ENCODE results near the gene FSTL3. TPM values are rescaled to one million over a fixed set of nuclear protein-coding genes. Genes with fewer than 3 reads are reported as not detected.

Gene FSTL3
- total and polyA plus RNA-seq, 4 donors, result 15.1 to 172 (median 114) TPM

DNA sequence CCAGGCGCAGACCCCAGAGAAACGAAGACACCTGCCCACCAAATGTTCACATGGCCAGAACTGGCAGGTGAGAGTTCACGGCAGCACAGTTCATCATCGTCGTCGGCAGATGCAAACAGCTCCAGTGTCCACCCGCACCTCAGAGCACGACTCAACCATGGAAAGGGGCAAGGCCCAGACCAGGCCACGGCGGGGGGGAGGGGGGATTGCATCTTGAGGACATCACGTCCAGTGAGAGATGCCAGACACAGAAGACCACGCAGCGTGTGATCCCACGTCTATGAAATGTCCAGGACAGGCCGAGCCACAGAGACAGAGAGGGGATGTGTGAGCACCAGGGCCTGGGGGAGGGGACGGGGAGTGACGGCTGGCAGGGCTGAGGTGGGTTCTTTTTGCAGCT is 20.5 kb upstream of the FSTL3 start:
- no peak overlapping the region for H3K27ac ChIP-seq (ENCODE audit: low read depth in 1 of 2, low read length in 1 of 2)
- H3K27me3 ChIP-seq (ENCODE audit: control insufficient read depth in 3 of 3, insufficient read depth in 3 of 3, low read length in 2 of 3), result no peaks in the 10 kb centered on the region
- no peak overlapping the region for H3K4me3 ChIP-seq
- H3K36me3 ChIP-seq (ENCODE audit: control insufficient read depth in 4 of 4, insufficient read depth in 4 of 4, low read length in 4 of 4), result peaks cover 2 to 43% (median 5%) of the 10 kb centered on the region in 4 donors
- H3K4me1 ChIP-seq (ENCODE audit: control insufficient read depth in 5 of 5, insufficient read depth in 5 of 5, low read length in 5 of 5), result peaks cover 0 to 25% (median 2%) of the 10 kb centered on the region in 5 donors
- ATAC-seq (ENCODE audit: insufficient read depth, low FRiP score), result no peak
- TF ChIP-seq, protein P1, sequence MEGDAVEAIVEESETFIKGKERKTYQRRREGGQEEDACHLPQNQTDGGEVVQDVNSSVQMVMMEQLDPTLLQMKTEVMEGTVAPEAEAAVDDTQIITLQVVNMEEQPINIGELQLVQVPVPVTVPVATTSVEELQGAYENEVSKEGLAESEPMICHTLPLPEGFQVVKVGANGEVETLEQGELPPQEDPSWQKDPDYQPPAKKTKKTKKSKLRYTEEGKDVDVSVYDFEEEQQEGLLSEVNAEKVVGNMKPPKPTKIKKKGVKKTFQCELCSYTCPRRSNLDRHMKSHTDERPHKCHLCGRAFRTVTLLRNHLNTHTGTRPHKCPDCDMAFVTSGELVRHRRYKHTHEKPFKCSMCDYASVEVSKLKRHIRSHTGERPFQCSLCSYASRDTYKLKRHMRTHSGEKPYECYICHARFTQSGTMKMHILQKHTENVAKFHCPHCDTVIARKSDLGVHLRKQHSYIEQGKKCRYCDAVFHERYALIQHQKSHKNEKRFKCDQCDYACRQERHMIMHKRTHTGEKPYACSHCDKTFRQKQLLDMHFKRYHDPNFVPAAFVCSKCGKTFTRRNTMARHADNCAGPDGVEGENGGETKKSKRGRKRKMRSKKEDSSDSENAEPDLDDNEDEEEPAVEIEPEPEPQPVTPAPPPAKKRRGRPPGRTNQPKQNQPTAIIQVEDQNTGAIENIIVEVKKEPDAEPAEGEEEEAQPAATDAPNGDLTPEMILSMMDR (IDR thresholded peaks at IDR 0.05; ENCODE audit: control extremely low read depth, extremely low read depth), result no peak
- no peaks in the 10 kb centered on the region for H3K9me3 ChIP-seq (ENCODE audit: control insufficient read depth in 4 of 4, insufficient read depth in 3 of 4, low read length in 3 of 4)
- H3K9ac ChIP-seq (ENCODE audit: insufficient read depth in 1 of 2, low read length in 2 of 2), result no peak overlapping the region
- DNase-seq, result no peak
- 83 to 85% methylated on average over 17 of the region's 17 CpGs for WGBS, 2 donors

DNA sequence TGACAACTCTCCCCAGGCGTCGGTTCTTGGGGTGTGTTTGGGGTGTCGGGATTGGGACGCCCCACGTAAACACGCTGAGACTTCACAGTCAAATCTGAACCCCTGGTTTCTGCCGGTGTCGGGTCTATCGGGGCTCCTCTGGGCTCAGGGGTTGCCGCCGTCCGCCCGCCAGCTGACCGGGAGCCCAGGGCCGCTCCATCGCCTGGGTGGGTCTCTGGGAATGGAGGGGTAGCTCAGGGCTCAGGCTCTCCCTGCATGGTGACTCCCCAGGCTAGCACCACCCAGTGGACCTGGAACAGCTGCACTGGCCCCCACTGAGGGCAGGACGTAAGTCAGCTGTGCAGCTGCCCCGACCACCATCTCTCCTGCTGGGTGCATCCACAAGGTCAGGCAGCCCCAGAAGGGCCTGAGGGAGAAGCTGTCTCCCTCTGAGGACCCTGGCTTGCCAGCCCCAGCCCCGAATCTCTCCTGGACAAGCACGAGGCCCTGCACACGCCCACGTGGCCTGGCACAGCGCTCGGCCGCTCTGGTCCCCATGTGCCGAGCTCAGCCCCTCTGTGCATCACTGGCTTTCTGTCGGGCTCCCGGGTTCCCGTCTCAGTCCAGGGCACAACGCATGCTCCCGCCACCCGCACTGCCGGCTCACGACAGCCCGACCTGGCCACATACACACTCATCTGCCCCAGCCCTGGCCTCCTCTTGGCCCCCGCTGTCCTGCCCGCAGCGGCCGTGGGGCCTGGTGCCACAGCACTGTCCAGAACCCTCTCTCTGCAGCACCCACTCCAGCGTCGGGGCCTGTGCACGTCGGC is 19.2 kb upstream of the FSTL3 start:
- Histone ChIP-seq H3K27me3 (ENCODE audit: control insufficient read depth in 3 of 3, insufficient read depth in 3 of 3, low read length in 2 of 3) (no peaks in the 10 kb centered on the region), H3K27ac (ENCODE audit: low read depth in 1 of 2, low read length in 1 of 2) (no peak overlapping the region), H3K4me3 (no peak overlapping the region), H3K9ac (ENCODE audit: insufficient read depth in 1 of 2, low read length in 2 of 2) (no peak overlapping the region), H3K36me3 (ENCODE audit: control insufficient read depth in 4 of 4, insufficient read depth in 4 of 4, low read length in 4 of 4) (peaks cover 0 to 31% (median 3%) of the 10 kb centered on the region in 4 donors), H3K4me1 (ENCODE audit: control insufficient read depth in 5 of 5, insufficient read depth in 5 of 5, low read length in 5 of 5) (peaks cover 0 to 37% (median 9%) of the 10 kb centered on the region in 5 donors), H3K9me3 (ENCODE audit: control insufficient read depth in 4 of 4, insufficient read depth in 3 of 4, low read length in 3 of 4) (no peaks in the 10 kb centered on the region)
- 88 to 93% methylated on average over 43 of the region's 43 CpGs for WGBS, 2 donors
- no peak for DNase-seq
- TF ChIP-seq, protein P1 (IDR thresholded peaks at IDR 0.05; ENCODE audit: control extremely low read depth, extremely low read depth), result no peak
- ATAC-seq (ENCODE audit: insufficient read depth, low FRiP score), result no peak

DNA sequence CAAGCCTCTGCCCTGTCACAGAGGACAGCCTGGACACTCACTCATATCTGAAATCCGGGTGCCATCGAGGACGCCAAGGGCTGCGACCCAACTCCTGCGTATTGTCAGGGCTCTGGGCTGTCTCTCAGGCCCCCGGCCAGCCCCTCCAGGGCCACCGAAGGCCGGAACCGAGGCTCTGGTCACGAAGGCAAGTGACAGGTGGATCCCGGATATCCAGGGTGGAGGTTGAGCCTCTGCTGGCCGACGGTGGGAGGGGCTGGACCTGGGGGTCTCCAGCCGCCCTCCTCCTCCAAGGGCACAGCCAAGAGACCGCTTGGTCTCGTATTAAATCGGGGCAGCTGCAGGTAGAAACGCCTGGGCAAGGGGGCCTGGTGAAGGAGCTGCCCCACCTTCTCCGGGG is 18.6 kb upstream of the FSTL3 start:
- no peak overlapping the region for H3K9ac ChIP-seq (ENCODE audit: insufficient read depth in 1 of 2, low read length in 2 of 2)
- 87 to 95% methylated on average over 19 of the region's 19 CpGs for WGBS, 2 donors
- no peaks in the 10 kb centered on the region for H3K9me3 ChIP-seq (ENCODE audit: control insufficient read depth in 4 of 4, insufficient read depth in 3 of 4, low read length in 3 of 4)
- no peak overlapping the region for H3K4me3 ChIP-seq
- peaks cover 0 to 37% (median 10%) of the 10 kb centered on the region in 5 donors for H3K4me1 ChIP-seq (ENCODE audit: control insufficient read depth in 5 of 5, insufficient read depth in 5 of 5, low read length in 5 of 5)
- no peak overlapping the region for H3K27ac ChIP-seq (ENCODE audit: low read depth in 1 of 2, low read length in 1 of 2)
- ATAC-seq (ENCODE audit: insufficient read depth, low FRiP score) (no peak), DNase-seq (no peak)
- H3K27me3 ChIP-seq (ENCODE audit: control insufficient read depth in 3 of 3, insufficient read depth in 3 of 3, low read length in 2 of 3), result no peaks in the 10 kb centered on the region
- TF ChIP-seq, protein P1 (IDR thresholded peaks at IDR 0.05; ENCODE audit: control extremely low read depth, extremely low read depth), result no peak
- H3K36me3 ChIP-seq (ENCODE audit: control insufficient read depth in 4 of 4, insufficient read depth in 4 of 4, low read length in 4 of 4), result peaks cover 0 to 25% (median 3%) of the 10 kb centered on the region in 4 donors

Measured in lung (tissue), 12 donors.